Stimulated activated CD8-positive, alpha-beta memory T cell treated with anti-CD3 and anti-CD28 coated beads, Interleukin-4, amount 100 ng/mL, for 48 hours (primary cell): Measurements from ENCODE around the gene EMC9.

Source experiments
- DNase-seq: peaks from one replicate; pipeline ENCODE4 v3.0.0-alpha.2; 2020

The EMC9 gene, protein sequence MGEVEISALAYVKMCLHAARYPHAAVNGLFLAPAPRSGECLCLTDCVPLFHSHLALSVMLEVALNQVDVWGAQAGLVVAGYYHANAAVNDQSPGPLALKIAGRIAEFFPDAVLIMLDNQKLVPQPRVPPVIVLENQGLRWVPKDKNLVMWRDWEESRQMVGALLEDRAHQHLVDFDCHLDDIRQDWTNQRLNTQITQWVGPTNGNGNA

DNA sequence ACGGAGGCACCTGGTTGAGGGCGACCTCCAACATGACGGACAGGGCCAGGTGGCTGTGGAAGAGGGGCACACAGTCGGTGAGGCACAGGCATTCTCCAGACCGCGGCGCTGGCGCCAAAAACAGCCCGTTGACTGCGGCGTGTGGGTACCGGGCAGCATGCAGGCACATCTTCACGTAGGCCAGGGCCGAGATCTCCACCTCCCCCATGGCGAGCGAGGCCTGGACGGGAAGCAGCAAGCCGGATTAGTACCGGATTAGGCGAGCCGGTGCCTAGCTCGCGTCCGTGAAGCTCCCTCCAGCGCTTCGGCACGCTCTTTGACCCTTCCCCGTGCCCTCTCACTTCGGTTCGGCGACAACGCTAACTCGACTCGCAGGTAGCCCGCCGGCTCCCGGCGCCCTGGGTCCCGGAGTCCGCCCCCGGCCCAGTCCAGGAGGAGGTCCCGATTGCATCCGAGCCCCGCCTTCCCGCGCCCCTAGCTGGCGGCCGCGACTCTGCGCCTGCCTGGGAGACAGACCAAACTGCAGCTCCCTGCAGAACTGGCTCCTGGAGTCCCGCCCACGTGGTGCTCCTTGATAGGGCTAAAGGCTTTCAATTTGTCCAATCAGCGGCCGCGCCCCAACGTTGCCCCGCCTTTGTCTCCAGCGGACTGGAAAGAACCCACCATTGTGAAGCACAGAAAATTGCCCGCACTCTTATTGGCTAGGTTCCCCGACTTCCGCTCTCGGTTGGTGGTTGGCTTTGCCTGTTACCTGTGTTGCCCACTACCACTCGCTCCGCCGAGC, at the start of gene EMC9:
TSS of gene EMC9 (minus strand) at position 495 of the 784 bp plus-strand sequence. CDS start at position 208, 287 bp downstream.
- DNase-seq, result peak; percentile 100

DNA sequence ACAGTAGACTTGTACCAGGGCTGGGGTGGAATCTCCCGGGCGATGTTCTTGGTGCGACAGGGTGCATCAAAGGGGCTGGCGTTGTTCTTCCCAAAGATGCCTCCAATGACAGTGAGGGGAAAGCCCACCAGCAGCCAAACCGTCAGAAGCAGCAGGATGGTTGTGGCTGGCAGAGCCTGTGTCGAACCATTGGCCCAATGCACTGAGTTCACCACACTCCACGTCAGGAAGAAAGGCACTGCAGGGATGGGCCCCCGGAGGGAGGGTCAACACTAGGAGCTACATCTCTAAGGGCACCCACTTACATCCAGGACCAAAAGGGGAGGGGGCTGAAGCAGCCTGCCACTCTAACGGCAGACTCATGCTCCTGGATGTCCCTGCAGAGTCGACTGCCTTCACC, 49.0 kb upstream of the EMC9 start:
- DNase-seq, result no peak

DNA sequence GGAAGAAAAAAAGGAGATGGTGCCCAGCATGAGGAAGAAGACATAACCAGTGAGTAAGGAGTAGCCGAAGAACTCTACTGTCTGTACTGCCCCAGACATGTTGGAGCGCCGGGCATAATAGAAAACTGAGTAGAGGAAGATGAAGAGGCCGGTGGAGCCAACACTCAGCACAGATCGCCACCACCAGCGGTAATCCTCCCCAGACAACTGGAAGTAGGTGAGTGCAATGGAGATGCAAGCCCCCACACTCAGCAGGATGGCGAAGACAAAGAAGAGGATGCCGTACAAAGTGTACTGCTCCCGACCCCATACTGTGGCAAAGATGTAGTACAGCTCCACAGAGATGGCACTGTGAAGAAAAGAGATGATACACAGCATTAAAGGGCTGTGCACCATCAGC, 48.1 kb upstream of the EMC9 start:
- no peak for DNase-seq

DNA sequence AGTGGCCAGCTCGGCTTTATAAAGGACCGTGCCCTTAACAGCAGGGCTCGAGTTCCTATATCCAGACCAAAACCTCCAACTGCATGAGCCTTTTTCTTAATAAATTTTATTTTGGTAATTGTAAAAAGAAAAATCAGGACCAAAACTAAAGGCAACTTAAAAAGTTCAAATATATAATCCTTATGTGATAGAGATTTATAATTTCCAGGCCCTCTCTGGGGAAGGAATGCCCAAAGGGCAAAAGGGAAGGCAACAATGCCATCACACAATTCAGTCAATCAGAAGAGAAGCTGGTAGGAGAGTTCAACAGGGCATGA, 47.6 kb upstream of the EMC9 start:
- no peak for DNase-seq

DNA sequence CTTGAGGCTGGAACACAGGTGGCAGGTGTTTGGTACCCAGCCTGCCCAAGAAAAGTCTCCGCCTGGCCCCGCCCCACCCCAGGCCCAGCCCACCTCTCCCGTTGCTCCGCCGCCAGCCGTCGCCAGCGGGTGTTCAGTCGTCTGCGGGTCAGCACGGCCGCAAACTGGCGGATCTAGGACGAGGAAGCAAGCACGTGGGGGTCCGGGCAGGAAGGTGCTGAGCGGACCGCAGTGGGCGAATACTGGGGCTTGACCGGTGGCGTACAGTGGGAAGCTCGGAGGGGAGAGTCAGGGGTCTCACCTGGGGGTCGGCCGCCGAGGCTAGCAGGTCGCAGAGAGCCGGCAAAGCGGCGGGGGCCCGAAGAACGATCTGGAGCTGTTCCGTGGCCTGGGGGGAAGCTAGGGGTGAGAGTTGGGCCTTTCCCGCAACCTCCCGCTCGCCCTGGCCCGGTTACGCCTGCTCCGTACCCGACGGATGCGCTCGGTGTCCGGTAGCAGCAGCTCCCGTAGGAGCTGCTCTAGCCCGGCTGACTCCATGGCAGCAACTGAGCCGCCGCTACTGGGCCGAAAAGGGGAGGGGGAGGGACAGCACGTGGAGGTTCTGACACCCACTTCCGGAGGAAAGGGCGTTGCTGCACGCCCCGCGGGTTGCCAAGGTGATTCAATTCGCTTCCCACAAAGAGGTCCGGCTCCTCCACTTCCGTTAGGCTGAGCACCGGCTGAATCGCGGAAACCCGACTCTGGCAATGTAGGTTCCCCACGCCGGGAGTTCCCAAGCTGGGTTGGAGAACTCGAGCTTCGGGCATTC, 47.1 kb upstream of the EMC9 start, which contains the start of gene IPO4:
TSS of gene IPO4 (minus strand) at position 566 of the 808 bp plus-strand sequence. CDS start at position 537, 29 bp downstream.
- peak; percentile 96 for DNase-seq

DNA sequence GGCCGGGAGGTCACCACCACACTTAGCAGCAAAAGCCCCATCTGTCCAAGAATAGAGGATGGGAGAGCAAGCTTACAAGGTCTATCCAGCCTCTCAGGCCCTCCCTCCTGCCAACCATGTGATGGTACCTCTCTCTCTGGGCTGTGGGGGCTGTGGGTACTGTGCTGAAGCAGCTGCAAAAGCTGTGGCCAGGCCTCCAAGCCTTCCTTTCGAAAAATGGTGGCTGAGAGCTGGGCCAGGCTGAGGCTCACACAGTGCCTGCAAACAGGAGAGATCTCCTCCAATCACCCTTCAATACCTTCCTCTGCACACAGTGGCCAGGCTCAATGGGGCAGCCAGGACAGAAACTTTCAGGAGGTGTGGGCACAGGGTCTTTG, 46.1 kb upstream of the EMC9 start:
- DNase-seq, result no peak

DNA sequence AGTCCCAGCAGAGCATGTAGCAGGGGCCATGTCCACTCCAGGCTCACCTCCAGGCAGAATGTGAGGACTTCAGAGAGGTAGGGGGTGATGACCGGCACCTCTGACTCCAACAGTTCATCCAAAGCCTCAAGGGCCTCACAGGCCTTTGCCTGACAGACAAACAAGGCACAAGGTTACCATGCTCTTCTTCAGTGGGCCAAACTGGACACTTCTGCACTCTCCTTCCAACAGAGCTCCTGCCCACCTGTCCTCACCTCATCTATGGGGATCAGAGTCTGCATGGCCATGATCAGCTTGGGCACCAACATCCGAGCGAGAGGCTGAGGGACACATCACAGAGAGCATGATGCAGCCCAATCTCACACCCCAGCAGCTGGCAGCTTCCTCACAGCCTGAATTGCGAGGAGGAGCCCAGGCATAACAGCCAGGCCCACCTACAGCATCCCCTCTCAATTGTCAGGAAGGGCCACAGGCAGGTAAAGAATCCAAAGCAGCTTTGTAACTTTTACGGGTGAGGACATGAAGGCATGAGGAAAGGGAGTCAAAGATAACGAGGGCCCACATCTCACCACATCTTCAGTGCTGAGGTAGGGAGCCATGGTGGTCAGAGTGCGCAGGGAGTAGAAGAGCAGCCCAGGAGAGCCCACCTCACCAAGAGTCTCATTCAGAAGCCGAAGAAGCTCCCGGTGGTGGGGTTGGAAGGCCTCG, 45.6 kb upstream of the EMC9 start:
- no peak for DNase-seq

DNA sequence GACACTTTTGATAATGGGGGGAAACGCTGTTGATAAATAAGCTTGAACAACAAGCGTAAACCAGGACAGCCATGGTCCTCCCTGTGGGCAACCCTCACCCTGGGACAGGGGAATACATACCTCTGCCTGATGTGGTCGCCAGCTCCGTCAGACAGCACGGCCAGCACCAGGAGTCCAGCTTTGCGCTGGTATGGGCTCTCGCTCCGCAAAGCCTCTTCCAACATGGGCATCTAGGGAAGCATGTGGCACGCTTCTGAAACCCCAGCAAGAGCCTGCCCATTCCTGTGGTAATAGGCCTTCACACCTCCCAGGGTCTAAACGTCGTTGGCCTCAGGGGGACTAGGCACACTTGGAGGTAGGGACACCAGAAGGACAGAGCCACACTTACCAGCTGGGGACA, 44.4 kb upstream of the EMC9 start:
- DNase-seq, result no peak

DNA sequence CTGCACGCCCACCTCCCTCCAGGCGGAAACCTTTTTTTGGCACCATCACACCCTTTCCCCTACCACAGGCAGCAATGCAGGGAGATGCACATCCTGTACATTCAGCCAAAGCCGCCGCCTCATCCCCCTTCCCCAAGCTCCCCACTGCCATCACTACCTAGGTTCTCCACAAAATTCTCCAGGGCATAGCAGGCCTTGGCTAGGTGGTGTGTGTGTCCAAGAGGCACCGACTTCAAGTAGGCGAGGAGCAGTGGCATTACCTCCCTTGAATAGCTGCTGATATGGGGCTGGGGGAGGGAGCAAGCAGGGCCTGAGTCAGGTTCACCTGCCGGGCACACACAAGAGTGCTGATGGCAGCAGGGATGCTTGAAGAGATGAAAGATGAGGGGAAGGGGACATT, 43.6 kb upstream of the EMC9 start:
- DNase-seq, result no peak

DNA sequence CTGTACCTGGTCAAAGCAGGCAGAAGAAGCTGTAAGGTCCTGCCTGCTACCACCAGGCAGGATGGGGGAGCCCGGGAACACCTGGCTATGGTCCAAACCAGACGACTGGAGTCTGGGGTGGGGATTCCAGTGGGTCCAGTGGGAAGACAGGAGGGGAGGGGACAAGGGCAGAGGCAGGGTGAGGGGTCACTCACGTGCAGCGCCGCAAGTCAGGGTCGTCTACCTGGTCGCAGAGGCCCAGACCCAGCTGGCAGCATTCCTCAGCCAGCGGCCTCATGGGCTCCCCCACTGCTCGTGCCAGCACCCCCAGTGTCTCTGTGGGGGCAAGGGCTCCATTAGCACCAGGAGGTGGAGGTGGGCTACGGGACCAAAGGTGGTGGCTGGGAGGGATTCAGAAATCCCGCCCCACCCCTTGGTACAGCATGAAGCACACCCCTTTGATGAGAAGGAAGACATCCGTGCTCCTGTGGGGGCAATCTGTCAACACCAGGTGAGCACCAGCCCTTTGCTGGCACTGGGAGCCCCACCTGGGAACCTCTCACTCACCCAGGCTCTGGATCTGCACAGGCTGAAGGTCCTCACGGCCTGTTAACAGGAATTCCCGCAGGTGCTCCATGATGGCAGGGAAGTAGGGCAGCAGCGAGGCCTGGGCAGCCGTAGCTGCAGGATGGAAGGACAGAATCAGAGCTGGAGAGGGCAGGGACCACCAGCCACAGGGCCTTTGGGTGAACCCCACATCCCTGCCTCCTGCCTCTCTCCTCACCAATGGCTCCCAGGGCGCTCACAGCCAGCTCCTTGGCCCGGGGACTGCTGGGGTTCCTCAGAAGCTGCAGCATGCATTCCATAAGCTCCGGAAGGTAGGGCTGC, 42.9 kb upstream of the EMC9 start:
- no peak for DNase-seq

DNA sequence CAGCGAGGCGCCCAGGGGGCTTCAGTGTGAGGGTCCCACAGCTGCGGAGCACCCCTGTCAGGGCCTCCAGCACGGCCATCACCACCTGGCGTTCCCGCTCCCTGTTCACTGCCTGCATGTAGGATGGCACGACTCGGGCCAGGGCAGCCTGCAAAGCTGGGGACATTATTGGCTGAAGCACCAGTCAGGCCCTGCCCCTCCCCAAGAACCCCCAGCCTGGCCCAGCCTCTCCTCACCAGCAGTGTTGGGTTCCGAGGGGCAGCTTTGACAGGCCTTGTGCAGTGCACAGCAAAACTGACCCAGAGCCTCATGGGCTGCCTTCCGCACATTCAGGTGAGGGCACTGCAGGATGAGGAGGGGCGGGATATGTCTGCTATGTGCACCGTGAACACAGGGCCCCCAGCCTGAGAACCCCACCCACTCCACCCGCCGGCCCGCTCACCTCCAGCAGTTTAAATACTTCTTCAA, 41.7 kb upstream of the EMC9 start:
- no peak for DNase-seq

DNA sequence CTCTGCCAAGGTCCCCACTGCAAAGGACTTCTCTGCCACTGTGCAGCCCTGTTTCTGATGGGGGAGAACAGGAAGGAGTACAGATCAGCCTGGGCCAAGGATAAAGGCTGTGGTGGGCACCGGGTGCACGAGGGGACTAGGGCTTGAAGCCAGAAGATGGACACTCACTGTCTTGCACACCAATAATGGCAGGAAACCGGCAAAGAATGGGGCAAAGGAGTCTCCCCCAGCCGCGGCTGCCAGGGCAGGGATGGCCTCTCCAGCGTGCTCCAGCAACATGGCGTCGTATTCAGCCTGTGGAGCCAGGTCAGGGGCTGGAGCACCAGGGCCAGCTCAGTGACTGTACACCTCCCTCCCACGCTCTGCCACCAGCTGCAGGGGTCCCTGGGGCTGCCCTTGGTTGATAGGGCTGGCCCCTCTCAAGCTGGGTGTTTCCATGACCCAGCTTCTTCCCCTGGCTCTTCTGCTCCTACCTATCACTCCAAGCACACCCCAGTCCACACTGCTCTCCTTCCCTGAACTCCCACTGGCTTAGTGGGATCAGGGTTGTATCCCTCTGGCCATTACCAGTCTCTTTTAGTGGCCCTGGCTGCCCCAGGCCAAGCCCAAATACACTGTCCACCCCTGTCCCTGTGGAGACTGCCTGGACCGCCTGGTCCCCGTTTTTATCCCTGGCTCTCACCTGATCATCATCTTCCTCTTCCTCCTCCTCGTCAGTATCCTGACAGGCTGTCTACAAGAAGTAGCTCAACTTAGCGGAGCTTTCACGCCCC, 40.9 kb upstream of the EMC9 start:
- no peak for DNase-seq

DNA sequence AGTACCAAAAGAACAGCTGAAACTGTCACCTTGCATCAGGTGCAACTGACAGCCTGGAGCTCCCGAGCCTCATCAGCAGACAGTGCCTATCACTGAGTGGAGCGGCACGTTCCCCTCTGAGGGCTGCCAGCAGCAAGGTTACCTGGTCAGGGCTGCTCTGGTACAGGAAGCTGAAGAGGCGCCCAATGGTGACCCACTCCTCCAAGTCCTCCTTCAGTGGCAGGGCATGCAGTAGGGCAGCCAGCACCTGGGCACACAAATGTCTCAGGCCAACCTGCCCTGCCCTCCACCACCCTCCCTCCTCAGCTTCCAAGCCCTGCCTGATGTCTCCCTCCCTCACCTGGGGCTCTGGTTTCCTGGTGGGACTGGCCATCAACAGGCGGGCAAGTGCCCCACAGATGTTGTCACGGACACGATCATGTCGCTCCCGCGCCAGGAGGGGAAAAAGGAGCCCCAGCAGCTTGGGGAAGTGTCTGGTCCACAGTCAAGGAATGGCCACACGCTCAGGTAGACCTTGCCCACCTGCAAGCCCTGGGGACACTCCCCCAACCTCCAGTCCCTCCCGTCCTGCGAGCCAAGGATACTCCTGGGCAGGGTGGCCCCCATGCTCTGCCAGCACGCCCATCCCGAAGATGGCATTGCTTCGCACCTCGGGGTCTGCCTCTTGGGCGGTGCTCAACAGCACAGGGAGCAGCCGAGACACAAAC, 40.1 kb upstream of the EMC9 start:
- DNase-seq, result no peak

DNA sequence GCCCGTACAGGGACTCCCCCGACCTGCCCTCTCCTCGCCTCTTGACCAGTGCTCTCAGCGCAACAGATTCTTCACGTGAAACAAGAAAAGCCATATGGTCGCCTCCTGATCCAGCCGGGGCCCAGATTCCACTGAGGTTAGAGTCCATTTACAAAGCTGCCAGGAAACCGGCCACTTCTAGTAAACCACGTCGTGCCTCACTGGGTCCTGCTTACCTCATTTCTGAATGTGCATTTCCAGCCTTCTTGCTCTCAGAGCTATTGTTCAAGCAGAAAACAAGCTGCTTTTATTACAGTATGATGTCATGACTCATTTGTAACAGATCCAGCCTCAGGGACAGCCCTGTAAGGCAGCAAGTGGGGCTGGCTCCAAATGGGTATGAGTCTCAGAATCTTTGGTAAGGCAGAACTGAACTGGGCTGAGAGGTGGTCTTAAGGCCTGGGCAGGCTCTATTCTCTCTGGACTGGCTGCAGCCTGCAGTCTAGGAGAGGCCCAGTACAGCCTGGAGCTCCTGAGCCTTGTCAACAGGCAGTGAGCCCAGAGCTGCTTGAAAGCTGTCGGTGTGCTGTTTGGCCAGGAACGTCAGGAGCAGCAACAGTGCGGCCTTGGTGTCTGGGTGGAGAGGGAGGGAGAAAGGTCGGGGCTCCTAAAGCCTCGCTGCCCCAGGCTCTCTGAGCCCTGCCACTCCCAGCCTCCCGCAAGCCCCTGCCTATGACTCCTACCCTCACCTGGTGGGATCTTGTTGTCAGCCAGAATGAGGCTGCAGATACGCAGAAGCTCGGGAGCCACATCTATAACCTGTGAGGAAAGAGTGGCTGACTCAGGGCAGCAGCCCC, 38.8 kb upstream of the EMC9 start:
- no peak for DNase-seq

DNA sequence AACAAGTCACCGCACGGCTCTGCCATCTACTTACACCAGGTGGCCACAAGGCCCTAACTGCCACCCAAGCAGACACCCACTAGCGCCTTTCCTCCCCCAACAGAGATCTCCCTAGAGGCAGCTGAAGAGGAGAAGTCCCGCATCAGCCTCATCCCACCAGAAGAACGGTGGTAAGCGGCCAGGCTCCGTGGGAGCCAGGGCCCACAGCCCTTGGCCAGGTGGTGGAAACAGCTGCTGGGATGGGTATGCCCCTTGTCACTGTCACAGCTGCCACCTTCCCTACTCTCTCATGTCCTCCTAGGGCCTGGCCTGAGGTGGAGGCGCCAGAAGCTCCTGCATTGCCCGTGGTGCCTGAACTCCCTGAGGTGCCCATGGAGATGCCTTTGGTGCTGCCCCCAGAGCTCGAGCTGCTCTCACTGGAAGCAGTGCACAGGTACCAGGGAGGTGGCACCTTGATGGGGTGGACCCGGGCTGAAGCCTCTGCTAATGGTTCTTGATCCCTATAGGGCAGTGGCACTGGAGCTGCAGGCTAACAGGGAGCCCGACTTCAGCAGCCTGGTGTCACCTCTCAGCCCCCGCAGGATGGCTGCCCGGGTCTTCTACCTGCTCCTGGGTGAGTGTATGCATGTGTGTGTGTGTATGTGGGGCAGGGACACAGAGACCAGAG, 38.0 kb upstream of the EMC9 start:
- DNase-seq, result no peak

DNA sequence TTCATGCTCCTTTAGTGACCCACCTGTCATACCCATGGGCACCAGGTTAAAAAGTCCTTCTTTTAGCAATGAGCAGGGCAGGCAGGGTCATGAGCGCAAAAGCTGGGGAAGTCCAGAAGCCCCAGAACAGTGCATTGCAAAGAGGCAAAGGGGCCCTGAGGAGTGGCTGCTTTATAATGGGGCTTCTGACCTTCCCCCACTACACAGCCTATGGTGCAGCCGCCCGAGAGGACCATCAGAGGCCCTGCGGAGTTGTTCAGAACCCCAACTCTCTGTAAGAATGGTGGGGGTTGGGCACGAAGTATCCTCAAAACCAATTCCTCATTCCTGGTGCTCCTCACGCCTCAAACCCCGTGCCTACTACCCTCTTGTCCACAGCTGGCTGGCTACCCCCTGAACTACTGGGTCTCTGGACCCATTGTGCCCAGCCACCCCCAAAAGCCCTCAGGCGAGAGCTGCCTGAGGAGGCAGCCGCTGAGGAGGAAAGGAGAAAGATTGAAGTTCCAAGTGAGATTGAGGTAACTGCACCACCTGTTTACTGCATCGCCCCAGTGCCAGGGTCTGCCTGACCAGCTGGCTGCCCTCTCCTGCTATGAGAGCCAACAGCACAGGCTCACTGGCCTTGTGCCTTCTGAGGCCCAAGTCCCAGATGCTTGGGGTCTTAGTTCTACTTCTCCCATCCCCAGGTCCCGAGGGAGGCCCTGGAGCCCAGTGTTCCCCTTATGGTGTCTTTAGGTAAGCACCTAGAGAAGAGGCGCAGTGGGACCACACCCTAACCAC, 37.2 kb upstream of the EMC9 start:
- no peak for DNase-seq

DNA sequence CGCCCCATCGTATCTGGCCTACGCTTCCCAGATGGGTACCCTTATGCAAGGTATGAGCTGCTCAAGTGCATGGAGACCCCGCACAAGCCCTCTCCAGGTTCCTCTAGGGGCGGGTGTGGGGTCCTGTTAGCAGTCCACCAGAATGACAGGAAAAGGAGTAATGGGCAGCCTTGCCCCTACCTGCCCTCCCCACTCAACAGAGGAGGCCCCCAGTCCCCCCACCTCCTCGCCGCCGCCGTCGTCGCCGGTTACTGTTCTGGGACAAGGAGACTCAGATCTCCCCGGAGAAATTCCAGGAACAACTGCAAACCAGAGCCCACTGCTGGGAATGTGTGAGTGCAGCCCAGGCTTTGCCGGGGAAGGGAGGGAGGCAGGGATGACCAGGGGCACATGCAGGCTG, 36.5 kb upstream of the EMC9 start:
- no peak for DNase-seq
